CD4-positive, CD25-positive, alpha-beta regulatory T cell (primary cell): ENCODE data around the gene TMEM33. TPM values are rescaled to one million over a fixed set of nuclear protein-coding genes. Genes with fewer than 3 reads are reported as not detected.
A peak's percentile ranks its signal among the peaks of the same experiment; 100 is the strongest.

Source experiments
- ATAC-seq, 2 donors: fragments of 150-1000 bp; cut with Tn5 transposase; one replicate each; pipeline ENCODE4 v1.10.0; 2021; ENCODE audit warnings: low read depth in 2 of 2, moderate number of reproducible peaks in 2 of 2, moderate library complexity in 1 of 2
- DNase-seq, 3 donors: peaks; one replicate each; pipeline versions ENCODE4 v3.0.0 to v3.0.0-alpha.2; 2012 to 2022; ENCODE audit warnings: mixed read lengths in 1 of 3
- H3K27ac ChIP-seq: one replicate; pipeline ENCODE4 v1.7.0; 2013; ENCODE audit warnings: mild to moderate bottlenecking, low read length; ENCODE audit not compliant: insufficient read depth, poor library complexity, severe bottlenecking
- H3K27me3 ChIP-seq: one replicate; pipeline ENCODE4 v1.7.0; 2013; ENCODE audit warnings: low read length; ENCODE audit not compliant: control insufficient read depth, insufficient read depth
- H3K36me3 ChIP-seq: one replicate; pipeline ENCODE4 v1.7.0; 2013; ENCODE audit warnings: mild to moderate bottlenecking, low read length, moderate library complexity; ENCODE audit not compliant: control insufficient read depth, insufficient read depth
- H3K4me1 ChIP-seq: 2 replicates; pipeline ENCODE4 v1.7.0; 2013; ENCODE audit warnings: mild to moderate bottlenecking, low read length; ENCODE audit not compliant: insufficient read depth, control insufficient read depth, poor library complexity, severe bottlenecking
- H3K4me3 ChIP-seq: one replicate; pipeline ENCODE4 v1.7.0; 2013; ENCODE audit warnings: low read depth, mild to moderate bottlenecking, low read length, moderate library complexity
- H3K9me3 ChIP-seq, 2 experiments: 1 replicate in 1 of 2; 2 replicates in 1 of 2; pipeline ENCODE4 v1.7.0; 2013; ENCODE audit warnings: low read length in 2 of 2, mild to moderate bottlenecking in 1 of 2, moderate library complexity in 1 of 2; ENCODE audit not compliant: control insufficient read depth in 2 of 2
- H3K27ac Mint-ChIP-seq, 3 donors: one replicate each; pipeline ENCODE4 v1.8.0; 2020 to 2022; ENCODE audit warnings: mild to moderate bottlenecking in 3 of 3, mixed read lengths in 3 of 3, moderate library complexity in 2 of 3
- H3K27me3 Mint-ChIP-seq: one replicate; pipeline ENCODE4 v1.8.0; 2022; ENCODE audit warnings: mild to moderate bottlenecking, mixed read lengths
- H3K36me3 Mint-ChIP-seq: one replicate; pipeline ENCODE4 v1.8.0; 2020; ENCODE audit warnings: mixed read lengths
- H3K4me1 Mint-ChIP-seq, 4 donors: one replicate each; pipeline ENCODE4 v1.8.0; 2020 to 2022; ENCODE audit warnings: mixed read lengths in 4 of 4, mild to moderate bottlenecking in 1 of 4
- H3K4me3 Mint-ChIP-seq, 4 donors: one replicate each; pipeline ENCODE4 v1.8.0; 2020 to 2022; ENCODE audit warnings: mild to moderate bottlenecking in 4 of 4, mixed read lengths in 4 of 4, moderate library complexity in 3 of 4
- H3K9me3 Mint-ChIP-seq, 7 donors: one replicate each; pipeline ENCODE4 v1.8.0; 2020 to 2022; ENCODE audit warnings: mixed read lengths in 7 of 7, mild to moderate bottlenecking in 3 of 7, moderate library complexity in 2 of 7
- polyA plus RNA-seq, 4 donors: library from polyadenylated mRNA; unstranded; fragments of 300-500 nt; fragmentation: Illumina TruSeq; gene quantifications; one replicate each; pipeline ENCODE4 v1.2.3, GENCODE V29; 2021
- total RNA-seq: library from RNA; stranded (reverse); gene quantifications from one replicate; pipeline ENCODE4 v1.2.3, GENCODE V29; 2022

The TMEM33 gene
- total and polyA plus RNA-seq, 5 donors from 2014 or later, result 20.7 to 37.7 (median 30.1) TPM

- Histone ChIP-seq H3K4me3 (no peak overlapping the region), H3K4me1 (peaks cover 19% of the 10 kb centered on the region), H3K27me3 (no peaks in the 10 kb centered on the region), H3K27ac (no peak overlapping the region), H3K9me3 (no peaks in the 10 kb centered on the region), H3K36me3 (peaks cover 43% of the 10 kb centered on the region)
- H3K27me3 Mint-ChIP-seq, result no peaks in the 10 kb centered on the region
- DNase-seq, result no peak
- peaks cover 21% of the 10 kb centered on the region for H3K36me3 Mint-ChIP-seq
- H3K9me3 Mint-ChIP-seq, result no peaks in the 10 kb centered on the region
- H3K27ac Mint-ChIP-seq, result no peak overlapping the region
- ATAC-seq, result no peak
- H3K4me1 Mint-ChIP-seq, result peaks cover 42 to 60% (median 47%) of the 10 kb centered on the region in 4 donors
- no peak overlapping the region for H3K4me3 Mint-ChIP-seq
Measured at GRCh38 chr4:41940834-41941233, 5.6 kb downstream of the TMEM33 start.

- no peaks in the 10 kb centered on the region for H3K27me3 Mint-ChIP-seq
- H3K9me3 ChIP-seq, result no peaks in the 10 kb centered on the region
- H3K4me3 Mint-ChIP-seq, result no peak overlapping the region
- peaks cover 23% of the 10 kb centered on the region for H3K36me3 Mint-ChIP-seq
- no peaks in the 10 kb centered on the region for H3K27me3 ChIP-seq
- DNase-seq, result no peak
- no peak overlapping the region for H3K4me3 ChIP-seq
- no peak for ATAC-seq
- H3K27ac Mint-ChIP-seq, result no peak overlapping the region
- peaks cover 49% of the 10 kb centered on the region for H3K36me3 ChIP-seq
- H3K4me1 ChIP-seq, result no peaks in the 10 kb centered on the region
- peaks cover 30 to 40% (median 35%) of the 10 kb centered on the region in 4 donors for H3K4me1 Mint-ChIP-seq
- no peaks in the 10 kb centered on the region for H3K9me3 Mint-ChIP-seq
- no peak overlapping the region for H3K27ac ChIP-seq
Measured at GRCh38 chr4:41943506-41943905, 8.3 kb downstream of the TMEM33 start.

GRCh38 chr4:41944089-41944488 is 8.9 kb downstream of the TMEM33 start:
- no peaks in the 10 kb centered on the region for H3K9me3 ChIP-seq
- H3K27me3 Mint-ChIP-seq, result no peaks in the 10 kb centered on the region
- DNase-seq, result no peak
- H3K36me3 Mint-ChIP-seq, result peaks cover 23% of the 10 kb centered on the region
- no peaks in the 10 kb centered on the region for H3K4me1 ChIP-seq
- H3K9me3 Mint-ChIP-seq, result no peaks in the 10 kb centered on the region
- ATAC-seq, result no peak
- H3K27ac Mint-ChIP-seq, result no peak overlapping the region
- H3K4me3 ChIP-seq, result no peak overlapping the region
- no peak overlapping the region for H3K4me3 Mint-ChIP-seq
- H3K27me3 ChIP-seq, result no peaks in the 10 kb centered on the region
- peaks cover 27 to 39% (median 32%) of the 10 kb centered on the region in 4 donors for H3K4me1 Mint-ChIP-seq
- H3K27ac ChIP-seq, result no peak overlapping the region
- peaks cover 50% of the 10 kb centered on the region for H3K36me3 ChIP-seq

- Mint-ChIP-seq H3K4me3 (no peak overlapping the region), H3K4me1 (peaks cover 8 to 16% (median 12%) of the 10 kb centered on the region in 4 donors), H3K27me3 (no peaks in the 10 kb centered on the region), H3K27ac (peak overlapping the region in 1 of 3 donors; percentile 21), H3K36me3 (peaks cover 43% of the 10 kb centered on the region), H3K9me3 (no peaks in the 10 kb centered on the region)
- Histone ChIP-seq H3K36me3 (peaks cover 79% of the 10 kb centered on the region), H3K27me3 (no peaks in the 10 kb centered on the region), H3K4me1 (no peaks in the 10 kb centered on the region), H3K4me3 (no peak overlapping the region), H3K9me3 (no peaks in the 10 kb centered on the region), H3K27ac (no peak overlapping the region)
- DNase-seq (peak in 1 of 3 donors; percentile 37), ATAC-seq (no peak)
Measured at GRCh38 chr4:41949531-41949930, 14.3 kb downstream of the TMEM33 start.

GRCh38 chr4:41957634-41958033 is 22.4 kb downstream of the TMEM33 start:
- no peak overlapping the region for H3K4me3 Mint-ChIP-seq
- no peak for ATAC-seq
- H3K4me1 Mint-ChIP-seq, result peaks cover 0 to under 1% (median 0%) of the 10 kb centered on the region in 4 donors
- no peaks in the 10 kb centered on the region for H3K27me3 ChIP-seq
- H3K9me3 ChIP-seq, result no peaks in the 10 kb centered on the region
- H3K4me1 ChIP-seq, result no peaks in the 10 kb centered on the region
- H3K9me3 Mint-ChIP-seq, result no peaks in the 10 kb centered on the region
- no peaks in the 10 kb centered on the region for H3K27me3 Mint-ChIP-seq
- H3K36me3 Mint-ChIP-seq, result peaks cover 12% of the 10 kb centered on the region
- peaks cover 27% of the 10 kb centered on the region for H3K36me3 ChIP-seq
- no peak overlapping the region for H3K27ac ChIP-seq
- no peak overlapping the region for H3K4me3 ChIP-seq
- H3K27ac Mint-ChIP-seq, result no peak overlapping the region
- DNase-seq, result peak in 2 of 3 donors; percentile 16 to 44

- Mint-ChIP-seq H3K27ac (no peak overlapping the region), H3K4me3 (no peak overlapping the region), H3K4me1 (no peaks in the 10 kb centered on the region), H3K36me3 (no peaks in the 10 kb centered on the region), H3K27me3 (no peaks in the 10 kb centered on the region), H3K9me3 (peaks cover 0 to 4% (median under 1%) of the 10 kb centered on the region in 7 donors)
- Histone ChIP-seq H3K4me3 (no peak overlapping the region), H3K9me3 (peaks cover 0 to under 1% of the 10 kb centered on the region in 2 experiments), H3K4me1 (no peaks in the 10 kb centered on the region), H3K27ac (no peak overlapping the region), H3K27me3 (no peaks in the 10 kb centered on the region), H3K36me3 (no peaks in the 10 kb centered on the region)
- no peak for ATAC-seq
- DNase-seq, result peak in 2 of 3 donors; percentile 16 to 57
Measured at GRCh38 chr4:41963105-41963504, 27.9 kb downstream of the TMEM33 start.

GRCh38 chr4:41964401-41964800 is 29.2 kb downstream of the TMEM33 start:
- H3K4me3 ChIP-seq, result no peak overlapping the region
- Mint-ChIP-seq H3K27me3 (no peaks in the 10 kb centered on the region), H3K4me1 (no peaks in the 10 kb centered on the region), H3K9me3 (peaks cover 0 to 14% (median 3%) of the 10 kb centered on the region in 7 donors), H3K27ac (no peak overlapping the region), H3K4me3 (no peak overlapping the region), H3K36me3 (no peaks in the 10 kb centered on the region)
- H3K27me3 ChIP-seq, result no peaks in the 10 kb centered on the region
- H3K4me1 ChIP-seq, result no peaks in the 10 kb centered on the region
- no peak for ATAC-seq
- DNase-seq, result no peak
- no peak overlapping the region for H3K27ac ChIP-seq
- H3K9me3 ChIP-seq, result peaks cover 0 to 11% of the 10 kb centered on the region in 2 experiments
- no peaks in the 10 kb centered on the region for H3K36me3 ChIP-seq

GRCh38 chr4:41967392-41967791 is 32.2 kb downstream of the TMEM33 start:
- DNase-seq (no peak), ATAC-seq (no peak)
- Mint-ChIP-seq H3K4me3 (no peak overlapping the region), H3K4me1 (no peaks in the 10 kb centered on the region), H3K27ac (no peak overlapping the region), H3K27me3 (no peaks in the 10 kb centered on the region), H3K9me3 (peaks cover 0 to 16% (median 4%) of the 10 kb centered on the region in 7 donors), H3K36me3 (no peaks in the 10 kb centered on the region)
- Histone ChIP-seq H3K9me3 (peaks cover 0 to 11% of the 10 kb centered on the region in 2 experiments), H3K36me3 (no peaks in the 10 kb centered on the region), H3K27ac (no peak overlapping the region), H3K4me3 (no peak overlapping the region), H3K4me1 (no peaks in the 10 kb centered on the region), H3K27me3 (no peaks in the 10 kb centered on the region)
